GM21360 (cell line): ENCODE results near the gene OMP.

Experiments used
- ATAC-seq: cut with Tn5 transposase; IDR thresholded peaks from one replicate; pipeline ENCODE4 v1.9.1; 2021; ENCODE audit warnings: mild to moderate bottlenecking, moderate library complexity; ENCODE audit not compliant: unreplicated experiment

The OMP gene

DNA sequence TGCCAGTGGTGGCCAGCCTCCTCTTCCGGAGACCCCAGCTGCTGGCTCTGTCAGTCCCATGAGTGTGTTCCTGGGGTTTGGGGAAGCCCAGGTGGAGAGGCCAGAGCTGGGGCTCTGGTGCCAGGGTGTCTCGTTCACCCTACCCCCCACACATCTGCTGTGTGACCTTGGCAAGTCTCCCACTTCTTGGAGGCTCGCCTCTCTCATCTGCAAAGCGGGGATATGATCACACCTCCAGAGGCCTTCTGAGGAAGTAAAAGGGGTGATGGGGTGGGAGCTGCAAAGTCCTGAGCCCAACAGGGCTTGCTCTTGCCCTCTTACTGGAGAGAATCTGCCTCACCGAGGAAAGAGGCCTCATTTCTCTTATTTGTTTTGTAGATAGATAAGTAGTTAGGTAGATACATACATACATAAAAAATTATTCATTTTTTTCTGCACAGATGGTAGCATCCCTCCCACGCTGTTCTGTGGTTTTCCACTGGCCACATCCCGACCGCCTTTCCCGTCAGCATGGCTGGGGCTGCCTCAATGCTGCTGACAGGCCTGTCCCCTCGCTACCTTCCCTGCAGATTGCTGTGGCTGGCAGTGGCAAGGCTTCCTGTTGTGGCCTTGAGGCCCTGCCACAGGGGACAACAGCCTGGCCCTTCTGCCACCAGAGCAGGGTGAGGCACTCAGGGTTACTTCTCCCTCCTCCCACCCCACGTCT lies 49.3 kb downstream of the OMP start:
- ATAC-seq: no peak

DNA sequence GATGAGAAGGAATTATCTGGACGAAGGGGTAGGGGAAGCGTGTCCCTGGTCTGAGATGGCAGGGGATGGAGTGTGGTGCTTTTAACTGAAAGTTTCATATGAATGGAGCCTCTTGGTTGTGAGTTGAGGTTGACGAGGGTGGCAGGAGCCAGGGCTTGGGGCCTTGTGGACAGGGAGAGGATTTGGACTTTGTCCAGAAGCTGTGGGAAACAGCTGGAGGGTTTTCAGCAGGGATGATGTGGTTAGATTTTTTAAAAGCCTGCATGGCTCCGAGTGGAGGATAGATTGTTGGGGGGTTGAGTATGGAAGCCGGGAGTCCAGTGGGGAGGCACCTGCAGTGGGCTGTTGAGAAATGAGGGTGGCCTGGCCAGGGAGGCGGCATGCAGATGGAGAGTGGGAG lies 50.2 kb downstream of the OMP start:
- no peak for ATAC-seq
